NCI-H146 (cell line): Measurements from ENCODE around the gene B4GALT2.
A peak's percentile ranks its signal among the peaks of the same experiment; 100 is the strongest.

Experiments
- DNase-seq: peaks from one replicate; lab custom pipeline; 2025; lab: John Stamatoyannopoulos, UW

The B4GALT2 gene

DNA sequence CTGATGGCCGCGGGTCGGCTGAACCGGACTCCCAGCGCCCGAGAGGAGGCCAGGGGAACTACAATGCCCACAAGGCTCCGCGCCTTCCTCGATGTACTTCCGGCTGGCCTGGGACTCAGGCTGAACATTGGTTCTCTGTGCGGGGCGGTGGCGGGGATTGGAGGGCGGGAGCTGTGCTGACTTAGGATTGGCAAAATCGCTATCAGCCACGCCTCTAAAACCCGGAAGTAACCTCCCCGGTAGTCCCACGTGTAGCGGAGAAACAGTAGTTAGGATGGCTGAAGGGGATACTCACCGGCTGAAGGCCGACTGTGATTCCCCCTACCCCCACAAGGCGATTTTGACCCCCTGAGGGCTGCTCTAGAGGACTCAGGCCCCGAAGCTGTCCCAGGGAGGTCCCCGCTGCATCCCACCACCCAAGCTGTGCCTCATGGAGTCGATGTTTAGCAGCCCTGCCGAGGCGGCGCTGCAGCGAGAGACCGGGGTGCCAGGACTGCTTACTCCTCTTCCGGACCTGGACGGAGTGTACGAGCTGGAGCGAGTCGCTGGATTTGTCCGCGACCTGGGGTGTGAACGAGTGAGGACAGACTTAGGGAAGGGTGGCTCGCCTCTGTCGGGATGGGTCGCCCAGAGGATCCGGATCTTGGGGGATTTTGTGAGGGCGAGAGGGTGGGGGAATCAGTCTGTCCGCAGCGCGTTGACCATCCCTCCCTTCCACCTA is 9.1 kb upstream of the B4GALT2 start, which contains the start of gene DPH2:
TSS of gene DPH2 (plus strand) at position 265 of the 721 bp plus-strand sequence. CDS start at position 431, 166 bp downstream.
- DNase-seq = peak; percentile 94

DNA sequence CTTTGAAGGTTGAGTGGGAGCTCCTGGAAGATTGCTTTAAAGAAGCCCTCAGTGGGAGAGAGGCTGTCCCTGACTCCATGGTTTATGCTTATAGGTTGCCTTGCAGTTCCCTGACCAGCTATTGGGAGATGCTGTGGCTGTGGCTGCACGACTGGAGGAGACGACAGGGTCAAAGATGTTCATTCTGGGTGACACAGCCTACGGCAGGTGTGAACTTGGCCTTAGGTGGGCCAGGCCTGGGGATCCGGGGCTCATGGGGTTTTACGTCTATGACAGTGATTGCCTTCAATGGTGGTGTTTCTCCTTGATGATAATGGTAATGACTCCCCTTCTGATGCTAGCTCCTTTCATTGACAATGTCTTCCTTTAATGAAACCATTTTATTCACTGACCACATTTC is 8.5 kb upstream of the B4GALT2 start:
- DNase-seq = no peak

DNA sequence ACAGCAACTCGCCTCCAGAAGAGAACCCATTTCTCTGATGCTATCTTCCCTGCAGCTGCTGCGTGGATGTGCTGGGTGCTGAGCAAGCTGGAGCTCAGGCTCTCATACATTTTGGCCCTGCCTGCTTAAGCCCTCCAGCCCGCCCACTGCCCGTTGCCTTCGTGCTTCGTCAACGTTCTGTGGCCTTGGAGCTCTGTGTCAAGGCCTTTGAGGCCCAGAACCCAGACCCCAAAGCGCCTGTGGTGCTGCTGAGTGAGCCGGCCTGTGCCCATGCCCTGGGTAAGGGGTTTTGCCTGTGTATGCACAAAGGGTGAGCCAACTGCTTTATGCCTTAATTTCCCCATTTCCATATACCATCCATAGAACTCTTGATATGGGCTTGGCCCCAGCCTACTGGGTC is 8.1 kb upstream of the B4GALT2 start:
- no peak for DNase-seq

DNA sequence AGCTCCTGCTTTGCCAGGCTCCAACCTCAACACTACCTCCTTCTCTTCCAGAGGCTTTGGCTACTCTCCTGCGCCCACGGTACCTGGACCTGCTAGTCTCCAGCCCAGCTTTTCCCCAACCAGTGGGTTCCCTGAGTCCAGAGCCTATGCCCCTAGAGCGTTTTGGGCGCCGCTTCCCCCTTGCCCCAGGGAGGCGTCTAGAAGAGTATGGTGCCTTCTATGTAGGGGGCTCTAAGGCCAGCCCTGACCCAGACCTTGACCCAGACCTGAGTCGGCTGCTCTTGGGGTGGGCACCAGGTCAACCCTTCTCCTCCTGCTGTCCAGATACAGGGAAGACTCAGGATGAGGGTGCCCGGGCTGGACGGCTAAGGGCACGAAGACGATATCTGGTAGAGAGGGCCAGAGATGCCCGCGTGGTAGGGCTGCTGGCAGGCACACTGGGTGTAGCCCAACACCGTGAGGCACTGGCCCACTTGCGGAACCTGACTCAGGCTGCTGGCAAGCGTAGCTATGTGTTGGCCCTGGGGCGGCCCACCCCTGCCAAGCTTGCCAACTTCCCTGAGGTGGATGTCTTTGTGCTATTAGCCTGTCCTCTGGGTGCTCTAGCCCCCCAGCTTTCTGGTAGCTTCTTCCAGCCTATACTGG is 7.6 kb upstream of the B4GALT2 start:
- DNase-seq = no peak

DNA sequence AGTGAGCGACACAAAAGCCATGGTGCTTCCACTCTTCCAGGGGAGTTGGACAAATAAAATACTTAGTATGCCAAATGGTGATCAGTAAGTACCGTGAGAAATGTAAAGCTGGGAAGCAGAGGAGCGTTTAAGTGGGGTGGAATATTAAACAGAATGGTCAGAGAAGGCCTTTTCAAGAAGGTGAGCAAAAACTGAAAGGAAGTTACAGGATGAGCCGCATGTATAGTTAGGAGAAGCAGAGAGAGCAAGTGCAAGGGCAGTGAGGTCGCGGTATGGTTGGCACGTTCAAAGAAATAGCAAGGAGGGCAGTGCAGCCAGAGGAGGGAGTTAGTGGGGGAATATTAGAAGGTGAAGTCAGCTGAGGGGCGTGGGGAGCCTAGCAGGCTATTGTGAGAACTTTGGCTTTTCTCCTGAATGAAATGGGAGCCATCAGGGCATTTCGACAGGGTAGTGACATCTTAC is 5.0 kb upstream of the B4GALT2 start:
- peak; percentile 56 for DNase-seq

DNA sequence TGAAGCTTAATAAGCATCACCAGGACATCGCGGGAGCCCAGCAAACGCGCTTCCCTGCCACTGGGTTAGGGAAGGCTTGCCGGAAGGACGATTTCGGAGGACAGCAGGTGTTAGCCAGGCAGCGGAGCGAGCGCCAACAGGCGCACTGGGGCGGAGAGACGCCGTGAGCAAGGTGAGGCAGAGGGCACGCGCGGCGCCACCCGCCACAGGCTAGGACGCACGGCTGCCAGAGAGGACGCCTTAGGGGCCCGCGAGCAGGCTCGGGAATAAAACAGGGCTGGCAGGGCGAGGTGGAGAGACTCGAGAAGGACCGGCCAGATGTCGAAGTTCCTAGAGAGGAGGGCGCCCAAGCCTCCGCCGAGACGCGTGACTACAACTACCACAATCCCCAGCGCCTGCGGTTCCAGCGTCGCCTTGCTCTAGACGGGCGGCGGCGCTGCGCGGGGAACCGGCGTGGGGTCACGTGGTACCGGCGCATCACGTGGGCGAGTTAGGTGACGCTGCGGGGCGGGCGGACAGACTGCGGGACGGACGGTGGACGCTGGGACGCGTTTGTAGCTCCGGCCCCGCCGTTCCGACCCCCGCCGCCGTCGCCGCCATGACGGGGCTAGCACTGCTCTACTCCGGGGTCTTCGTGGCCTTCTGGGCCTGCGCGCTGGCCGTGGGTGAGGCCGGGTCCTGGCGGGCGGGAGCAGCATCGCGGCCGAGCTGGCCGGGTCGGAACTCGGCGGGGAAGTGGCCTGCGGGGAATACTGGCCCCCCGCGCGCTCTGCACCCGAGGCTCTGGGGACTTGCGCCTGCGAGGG is 4.4 kb upstream of the B4GALT2 start, which contains the start of gene ATP6V0B:
TSS of gene ATP6V0B (plus strand) at position 518 of the 806 bp plus-strand sequence. CDS start at position 599, 81 bp downstream.
- peak; percentile 88 for DNase-seq

DNA sequence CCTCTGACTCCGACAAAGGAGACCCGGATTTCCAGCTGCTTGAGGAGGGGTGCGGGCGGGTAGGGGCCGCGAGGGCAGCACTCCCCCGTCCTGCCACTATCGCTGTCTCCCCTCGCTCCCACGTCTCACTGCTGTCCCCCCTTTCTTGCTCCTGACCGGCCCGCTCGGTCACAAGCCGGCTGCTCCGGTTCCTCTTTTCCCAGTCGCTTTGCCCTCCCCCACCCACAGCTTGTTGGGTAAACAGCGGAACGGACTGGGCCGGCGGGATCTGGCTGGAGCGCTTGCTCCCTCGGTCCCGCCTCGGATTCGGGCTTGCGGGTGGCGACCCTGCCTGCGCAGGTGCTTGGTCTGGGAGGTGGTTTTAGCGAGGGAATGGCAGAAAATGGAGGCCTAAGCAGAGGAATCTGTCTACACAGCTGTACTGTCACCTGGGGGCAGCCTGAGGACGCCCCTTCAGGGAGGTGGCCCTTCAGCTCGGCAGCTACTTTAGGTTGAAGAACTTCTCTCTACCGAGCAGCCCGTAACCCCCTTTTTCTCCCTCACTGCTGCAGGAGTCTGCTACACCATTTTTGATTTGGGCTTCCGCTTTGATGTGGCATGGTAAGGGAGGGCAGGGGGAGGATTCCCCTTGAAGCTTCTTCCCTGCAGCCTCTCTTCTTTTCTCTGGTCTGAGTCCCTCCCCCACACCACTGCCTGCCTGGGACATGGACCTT is 3.6 kb upstream of the B4GALT2 start:
- peak; percentile 36 for DNase-seq

DNA sequence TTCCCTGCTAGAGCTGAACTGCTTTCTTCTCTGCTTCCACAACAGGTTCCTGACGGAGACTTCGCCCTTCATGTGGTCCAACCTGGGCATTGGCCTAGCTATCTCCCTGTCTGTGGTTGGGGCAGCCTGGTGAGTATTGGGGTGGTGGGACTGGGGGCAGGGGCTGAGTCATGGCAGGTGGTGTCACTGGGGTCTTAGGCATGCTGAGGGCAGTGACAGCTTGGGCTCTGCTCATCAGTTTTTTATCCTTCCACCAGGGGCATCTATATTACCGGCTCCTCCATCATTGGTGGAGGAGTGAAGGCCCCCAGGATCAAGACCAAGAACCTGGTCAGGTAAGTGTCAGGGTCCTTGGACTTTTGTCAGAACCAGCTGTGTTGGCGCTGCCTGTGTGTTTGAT is 3.0 kb upstream of the B4GALT2 start:
- DNase-seq = no peak

DNA sequence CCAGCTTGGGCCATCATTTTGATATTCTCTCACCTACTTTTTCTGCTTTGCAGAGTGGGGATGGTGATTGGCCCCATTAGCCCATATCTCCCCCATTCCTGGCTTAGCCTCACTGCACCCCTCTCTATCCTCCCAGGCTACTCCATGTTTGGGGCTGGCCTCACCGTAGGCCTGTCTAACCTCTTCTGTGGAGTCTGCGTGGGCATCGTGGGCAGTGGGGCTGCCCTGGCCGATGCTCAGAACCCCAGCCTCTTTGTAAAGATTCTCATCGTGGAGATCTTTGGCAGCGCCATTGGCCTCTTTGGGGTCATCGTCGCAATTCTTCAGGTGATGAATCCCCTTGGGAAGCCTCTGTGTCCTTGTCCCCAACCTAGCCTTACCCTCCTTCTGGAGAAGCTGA is 2.1 kb upstream of the B4GALT2 start:
- DNase-seq = no peak

DNA sequence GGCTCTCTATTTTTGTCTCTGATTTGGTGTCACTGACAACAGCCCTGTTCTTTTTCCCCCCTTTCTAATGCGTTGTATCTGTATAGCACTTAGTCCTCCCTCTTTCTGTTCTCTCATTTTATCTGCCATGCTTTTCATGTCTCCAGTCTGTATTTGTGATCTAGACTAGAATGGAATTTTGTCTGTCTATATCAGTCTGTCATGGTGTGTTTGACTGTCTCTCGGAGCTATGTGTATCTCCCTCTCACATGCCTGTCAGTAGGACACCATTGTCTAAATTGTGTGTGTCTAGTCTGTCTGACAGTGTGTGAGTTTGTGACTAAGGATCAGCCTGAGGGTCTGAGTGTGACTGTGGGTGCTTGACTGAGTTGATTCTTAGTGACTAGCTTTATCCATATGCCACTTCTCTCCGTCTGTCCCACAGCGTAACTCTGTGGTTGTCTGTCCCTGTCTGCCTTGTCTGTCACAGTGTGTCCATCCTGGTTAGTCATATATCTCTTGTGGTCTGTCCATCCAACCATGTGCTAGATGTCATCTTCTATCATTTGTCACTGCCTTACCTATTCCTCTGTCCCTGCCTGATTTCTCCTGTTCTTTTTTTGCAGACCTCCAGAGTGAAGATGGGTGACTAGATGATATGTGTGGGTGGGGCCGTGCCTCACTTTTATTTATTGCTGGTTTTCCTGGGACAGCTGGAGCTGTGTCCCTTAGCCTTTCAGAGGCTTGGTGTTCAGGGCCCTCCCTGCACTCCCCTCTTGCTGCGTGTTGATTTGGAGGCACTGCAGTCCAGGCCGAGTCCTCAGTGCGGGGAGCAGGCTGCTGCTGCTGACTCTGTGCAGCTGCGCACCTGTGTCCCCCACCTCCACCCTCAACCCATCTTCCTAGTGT is 1.4 kb upstream of the B4GALT2 start:
- no peak for DNase-seq

DNA sequence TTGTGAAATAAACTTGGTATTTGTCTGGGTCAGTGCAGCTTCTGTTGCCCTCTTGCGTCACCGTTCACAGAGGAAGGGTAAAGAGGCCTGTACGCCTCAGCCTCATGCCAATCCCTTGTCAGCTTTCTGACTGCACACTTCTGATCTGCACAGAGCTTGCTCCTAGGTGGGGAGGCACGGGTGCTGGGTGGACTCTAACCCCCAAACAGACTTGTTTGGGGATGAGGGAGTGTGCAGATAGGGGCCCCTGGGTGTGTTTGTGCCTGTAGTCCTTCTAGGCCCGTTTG is 803 bp upstream of the B4GALT2 start:
- no peak for DNase-seq

DNA sequence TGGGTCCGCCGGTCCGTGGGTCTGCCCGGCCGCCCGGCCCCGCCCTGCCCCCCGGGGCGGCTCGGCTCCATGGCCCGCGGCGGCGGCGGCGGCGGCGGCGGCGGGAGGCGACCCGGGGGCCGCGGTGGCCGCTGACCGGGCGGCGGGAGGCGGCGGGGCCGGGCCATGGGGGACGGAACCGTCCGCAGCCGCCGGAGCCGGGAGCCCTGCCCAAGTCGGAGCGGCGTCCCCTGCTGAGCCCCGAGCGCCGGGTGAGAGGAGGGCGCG is 184 bp downstream of the B4GALT2 start:
- no peak for DNase-seq

DNA sequence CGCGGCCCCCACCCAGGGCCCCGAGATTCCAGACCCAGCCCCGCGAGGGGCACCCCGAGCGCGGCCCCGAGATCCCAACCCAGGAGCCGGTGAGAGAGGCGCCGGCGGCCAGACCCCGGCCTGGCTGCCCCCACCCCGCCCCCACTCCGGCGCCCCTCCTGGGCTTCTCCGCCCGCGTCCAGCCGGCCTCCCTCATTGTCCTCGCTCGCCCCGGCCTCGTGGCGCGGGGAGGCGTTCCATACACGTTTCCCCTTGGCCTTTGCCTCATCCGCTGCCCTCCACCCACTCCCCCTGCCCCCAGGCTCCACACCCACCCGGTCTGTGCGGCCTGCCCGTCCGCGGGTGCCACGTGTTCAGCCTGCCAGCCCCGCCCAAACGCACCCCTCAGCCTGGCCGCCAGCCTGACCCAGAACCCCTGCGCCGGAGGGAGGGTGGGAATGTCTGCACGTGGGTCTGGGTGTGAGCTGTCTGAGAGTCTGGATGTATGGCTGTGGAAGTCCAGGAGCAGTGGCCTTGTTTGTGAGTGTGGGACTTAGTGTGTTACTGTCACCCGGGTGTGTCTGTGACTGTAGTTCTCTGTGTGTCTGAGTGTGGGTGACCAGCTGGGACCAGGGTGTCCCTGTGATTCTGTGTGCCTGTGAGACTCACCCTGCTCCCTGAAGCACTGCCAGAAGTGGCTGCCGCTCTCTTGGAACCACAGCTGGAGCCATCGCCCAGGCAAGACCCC is 681 bp downstream of the B4GALT2 start:
- DNase-seq = peak; percentile 26

DNA sequence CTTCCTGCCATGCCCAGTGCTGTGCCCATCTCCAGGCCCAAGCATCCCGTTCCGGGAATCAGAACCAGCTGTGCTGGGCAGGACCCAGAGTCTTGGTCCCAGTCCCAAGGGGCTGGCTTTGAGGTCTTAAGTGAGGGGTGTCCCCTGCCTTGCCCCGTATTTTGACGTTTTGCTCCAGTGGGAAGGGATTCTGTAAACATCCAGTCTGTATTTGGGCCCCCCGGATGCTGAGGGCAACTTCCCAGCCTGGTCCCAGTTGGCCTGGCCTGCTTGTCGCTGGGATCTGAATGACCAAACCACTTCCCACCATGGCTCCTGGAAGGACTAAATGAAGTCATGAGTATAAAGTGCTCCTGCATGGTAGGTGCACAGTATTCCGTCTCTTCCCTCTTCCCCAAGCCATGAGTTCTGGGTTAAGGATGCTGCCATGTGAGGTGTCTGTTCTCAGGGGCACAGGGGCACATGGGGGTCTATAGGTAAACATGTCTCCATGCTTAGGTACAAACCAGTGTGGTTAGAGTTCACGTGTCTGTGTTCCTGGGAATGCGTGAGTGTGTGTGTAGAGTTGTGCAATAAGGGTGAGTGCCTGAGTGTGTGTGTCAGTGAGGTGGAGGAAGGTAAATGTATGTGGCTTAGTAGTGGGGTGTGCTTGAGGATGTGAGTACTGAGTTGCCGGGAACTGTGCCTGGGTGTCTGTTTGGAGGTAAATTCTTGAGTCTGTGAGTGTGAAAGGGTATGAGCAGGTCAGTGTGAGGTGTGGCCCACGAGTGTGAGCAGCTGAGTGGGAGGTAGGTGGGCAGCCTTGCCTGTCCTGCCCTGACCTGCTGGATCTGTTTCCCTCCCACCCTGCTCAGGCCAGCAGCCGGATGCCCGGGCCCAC is 1.5 kb downstream of the B4GALT2 start:
- DNase-seq = no peak

DNA sequence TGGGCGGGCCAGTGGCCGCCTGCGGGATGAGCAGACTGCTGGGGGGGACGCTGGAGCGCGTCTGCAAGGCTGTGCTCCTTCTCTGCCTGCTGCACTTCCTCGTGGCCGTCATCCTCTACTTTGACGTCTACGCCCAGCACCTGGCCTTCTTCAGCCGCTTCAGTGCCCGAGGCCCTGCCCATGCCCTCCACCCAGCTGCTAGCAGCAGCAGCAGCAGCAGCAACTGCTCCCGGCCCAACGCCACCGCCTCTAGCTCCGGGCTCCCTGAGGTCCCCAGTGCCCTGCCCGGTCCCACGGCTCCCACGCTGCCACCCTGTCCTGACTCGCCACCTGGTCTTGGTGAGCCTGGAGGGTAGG is 2.1 kb downstream of the B4GALT2 start:
- DNase-seq = no peak

DNA sequence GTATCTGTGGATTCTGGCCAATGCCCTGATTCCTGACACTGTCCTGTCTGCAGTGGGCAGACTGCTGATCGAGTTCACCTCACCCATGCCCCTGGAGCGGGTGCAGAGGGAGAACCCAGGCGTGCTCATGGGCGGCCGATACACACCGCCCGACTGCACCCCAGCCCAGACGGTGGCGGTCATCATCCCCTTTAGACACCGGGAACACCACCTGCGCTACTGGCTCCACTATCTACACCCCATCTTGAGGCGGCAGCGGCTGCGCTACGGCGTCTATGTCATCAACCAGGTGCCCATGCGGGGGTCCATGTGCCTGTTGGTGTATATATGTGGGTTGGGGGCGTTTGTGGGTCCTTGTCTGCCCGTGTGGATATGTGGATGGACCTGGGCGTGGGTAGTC is 2.6 kb downstream of the B4GALT2 start:
- no peak for DNase-seq

DNA sequence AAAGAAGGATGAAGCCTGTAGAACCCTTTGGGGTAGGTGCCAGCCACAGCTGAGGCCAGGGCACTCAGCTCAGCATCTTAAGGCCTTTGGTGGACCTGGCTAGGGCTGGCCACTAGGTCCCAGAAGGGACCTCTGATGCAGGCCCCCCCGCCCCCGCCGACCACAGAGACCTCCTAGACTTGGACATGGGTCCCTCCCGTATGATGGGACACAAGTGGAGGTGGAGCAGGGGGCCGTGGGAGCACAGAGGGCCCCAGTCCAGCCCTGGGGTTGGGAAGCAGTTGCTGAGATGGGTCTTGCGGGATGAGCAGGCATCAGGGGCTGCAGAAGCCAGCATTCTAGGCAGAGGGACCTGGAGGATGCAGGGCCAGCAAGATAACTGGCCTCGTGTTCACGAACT is 3.2 kb downstream of the B4GALT2 start:
- no peak for DNase-seq

DNA sequence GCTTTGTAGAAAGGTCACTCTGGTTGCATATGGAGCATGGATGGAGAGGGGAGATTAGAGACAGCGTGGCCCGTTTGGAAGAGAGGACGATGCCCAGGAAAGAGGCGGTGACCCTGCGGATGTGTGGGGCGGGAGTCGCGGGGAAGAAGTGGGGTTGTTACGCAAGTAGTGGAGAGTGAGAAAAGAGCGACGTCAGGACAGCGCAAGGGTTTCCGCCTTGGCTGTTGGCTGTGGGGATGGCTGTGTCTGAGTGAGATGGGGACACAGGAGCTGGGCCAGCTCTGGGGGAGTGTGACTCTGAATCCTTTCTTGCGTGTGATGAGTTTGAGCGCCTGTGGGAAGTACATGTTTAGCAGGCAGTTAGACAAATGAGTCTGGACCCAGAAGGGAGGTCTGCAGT is 3.8 kb downstream of the B4GALT2 start:
- no peak for DNase-seq

DNA sequence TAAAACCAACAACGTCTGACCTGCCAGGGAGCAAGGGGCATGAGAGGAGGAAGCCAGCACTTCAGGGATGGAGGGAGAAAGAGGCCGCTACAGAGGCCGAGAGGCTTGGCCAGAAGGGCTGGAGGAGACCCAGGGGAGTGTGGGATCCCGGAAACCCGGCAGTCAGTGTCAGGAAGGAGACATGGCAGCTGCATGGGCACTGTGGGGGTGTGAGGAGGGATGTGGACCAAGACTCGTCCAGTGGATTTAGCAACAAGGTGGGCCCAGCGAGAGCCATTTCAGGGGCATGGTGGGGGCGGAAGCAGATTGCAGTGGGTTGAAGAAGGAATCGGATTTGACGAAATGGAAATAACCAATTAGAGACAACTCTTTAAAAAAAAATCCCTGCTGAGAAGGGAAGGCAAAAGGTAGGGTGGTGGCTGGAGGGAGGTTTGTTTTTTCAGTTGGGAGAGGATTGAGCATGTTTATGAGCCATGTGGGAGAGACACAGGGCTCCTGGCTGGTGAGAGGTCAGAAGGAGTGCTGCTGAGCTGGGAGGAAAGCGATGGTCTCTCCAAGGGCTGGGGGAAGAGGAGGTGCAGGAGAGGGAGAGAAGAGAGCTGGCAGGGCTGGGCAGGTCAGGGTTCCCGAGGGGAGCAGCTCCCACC is 4.4 kb downstream of the B4GALT2 start:
- DNase-seq = no peak
